ENCODE data around the gene SLC44A5.

The SLC44A5 gene

DNA sequence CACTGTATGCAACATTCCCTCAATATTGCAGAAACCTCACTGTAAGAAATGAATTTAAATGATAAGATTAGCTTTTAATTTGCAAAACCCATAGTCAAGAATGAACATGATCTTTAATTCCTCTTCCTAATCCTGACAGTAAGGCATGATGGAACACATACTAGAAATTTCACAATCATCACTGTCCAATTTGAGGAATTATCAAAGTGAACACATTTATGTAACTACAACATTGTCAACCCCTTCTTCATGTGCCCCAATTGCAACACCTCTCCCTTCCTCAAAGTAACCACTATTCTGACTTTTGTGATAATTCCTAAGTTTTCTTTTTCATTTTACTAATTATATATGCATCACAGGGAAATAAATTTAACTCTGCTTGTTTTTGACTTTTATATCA, 373.6 kb downstream of the SLC44A5 start:
- in situ Hi-C loops (cut with HindIII; ENCODE audit: low sequenced_read_pairs) = no loop called here
- H3K4me3 ChIP-seq (ENCODE audit: low read depth, low read length) = no peak overlapping the region
- TF ChIP-seq, protein P1, sequence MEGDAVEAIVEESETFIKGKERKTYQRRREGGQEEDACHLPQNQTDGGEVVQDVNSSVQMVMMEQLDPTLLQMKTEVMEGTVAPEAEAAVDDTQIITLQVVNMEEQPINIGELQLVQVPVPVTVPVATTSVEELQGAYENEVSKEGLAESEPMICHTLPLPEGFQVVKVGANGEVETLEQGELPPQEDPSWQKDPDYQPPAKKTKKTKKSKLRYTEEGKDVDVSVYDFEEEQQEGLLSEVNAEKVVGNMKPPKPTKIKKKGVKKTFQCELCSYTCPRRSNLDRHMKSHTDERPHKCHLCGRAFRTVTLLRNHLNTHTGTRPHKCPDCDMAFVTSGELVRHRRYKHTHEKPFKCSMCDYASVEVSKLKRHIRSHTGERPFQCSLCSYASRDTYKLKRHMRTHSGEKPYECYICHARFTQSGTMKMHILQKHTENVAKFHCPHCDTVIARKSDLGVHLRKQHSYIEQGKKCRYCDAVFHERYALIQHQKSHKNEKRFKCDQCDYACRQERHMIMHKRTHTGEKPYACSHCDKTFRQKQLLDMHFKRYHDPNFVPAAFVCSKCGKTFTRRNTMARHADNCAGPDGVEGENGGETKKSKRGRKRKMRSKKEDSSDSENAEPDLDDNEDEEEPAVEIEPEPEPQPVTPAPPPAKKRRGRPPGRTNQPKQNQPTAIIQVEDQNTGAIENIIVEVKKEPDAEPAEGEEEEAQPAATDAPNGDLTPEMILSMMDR (IDR thresholded peaks at IDR 0.05; ENCODE audit: low read depth, low read length, missing control alignments) = no peak
- DNase-seq (ENCODE audit: low read depth) = no peak

DNA sequence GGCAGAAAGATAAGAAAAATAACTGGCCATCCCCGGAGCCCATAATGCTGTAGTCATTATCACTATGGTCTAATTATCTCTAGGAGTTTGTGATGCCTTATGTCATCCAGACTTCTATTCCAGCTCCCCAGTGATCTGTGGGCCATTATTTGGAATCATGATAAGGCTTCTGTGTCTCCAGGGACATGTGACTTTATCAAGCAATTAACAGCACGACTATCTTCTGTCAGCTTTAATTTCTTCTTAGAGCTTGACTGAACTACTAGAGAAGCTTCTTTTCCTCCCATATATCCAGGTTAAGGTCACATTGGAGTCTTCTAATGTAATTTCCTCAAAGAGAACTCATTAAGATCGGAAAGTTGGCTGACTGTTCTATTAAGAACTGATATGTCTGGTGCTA, 376.4 kb downstream of the SLC44A5 start:
- TF ChIP-seq, protein P1 (IDR thresholded peaks at IDR 0.05; ENCODE audit: low read depth, low read length, missing control alignments) = no peak
- in situ Hi-C loops (cut with HindIII; ENCODE audit: low sequenced_read_pairs) = no loop called here

DNA sequence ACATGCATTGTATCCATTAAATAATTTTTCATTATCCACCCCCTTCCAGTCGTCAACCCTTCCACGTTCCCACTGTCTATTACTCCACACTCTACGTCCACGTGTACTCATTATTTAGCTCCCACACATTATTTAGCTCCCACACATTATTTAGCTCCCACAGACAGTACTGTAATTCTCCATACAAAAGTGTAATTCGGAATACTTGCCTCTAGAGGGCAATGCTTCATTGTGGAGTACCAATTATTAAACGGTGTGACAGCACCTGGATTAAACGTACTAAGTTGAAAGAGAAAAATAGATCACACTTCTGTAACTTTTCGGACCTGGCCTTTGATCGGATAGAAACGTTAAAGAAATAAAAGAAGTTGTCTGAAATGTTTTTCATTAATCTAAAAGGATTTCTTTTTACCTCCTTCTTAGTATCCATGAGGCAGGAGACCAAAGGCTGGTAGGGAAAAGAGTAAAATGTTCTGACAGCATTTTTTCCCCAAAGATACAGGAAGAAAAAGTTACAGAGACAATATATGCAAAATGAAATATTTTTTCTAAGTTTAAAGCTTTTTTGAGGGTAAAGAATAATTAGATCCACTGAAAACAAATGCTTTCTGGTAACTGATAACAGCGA, 377.5 kb downstream of the SLC44A5 start:
- DNase-seq (ENCODE audit: low read depth) = peak; percentile 20
- H3K4me3 ChIP-seq (ENCODE audit: low read depth, low read length) = no peak overlapping the region
- in situ Hi-C loops (cut with HindIII; ENCODE audit: low sequenced_read_pairs) = no loop called here
- TF ChIP-seq, protein P1 (IDR thresholded peaks at IDR 0.05; ENCODE audit: low read depth, low read length, missing control alignments) = peak; percentile 68

More for the DNA sequence above, 376.4 kb downstream of the SLC44A5 start:
- H3K4me3 ChIP-seq (ENCODE audit: low read depth, low read length) = no peak overlapping the region
- DNase-seq (ENCODE audit: low read depth) = no peak

DNA sequence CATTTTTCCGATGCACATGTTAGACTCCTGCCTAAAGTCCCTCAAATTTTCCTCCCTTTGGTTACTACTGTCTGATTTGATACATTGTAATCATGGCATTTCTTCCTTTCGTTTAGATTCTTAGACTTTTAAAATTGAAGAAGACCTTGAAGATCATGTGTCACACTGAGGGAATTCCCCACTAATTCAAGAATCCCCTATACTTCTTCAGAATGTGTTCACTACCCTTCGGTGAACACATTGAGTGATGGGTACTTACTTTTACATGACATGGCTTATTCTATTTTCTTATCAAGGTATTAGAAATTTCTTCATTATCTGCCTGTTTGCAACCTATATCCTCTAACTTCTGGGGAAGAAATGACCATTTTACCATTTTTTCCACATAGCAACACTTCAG, 390.8 kb downstream of the SLC44A5 start:
- in situ Hi-C loops (cut with HindIII; ENCODE audit: low sequenced_read_pairs) = no loop called here
- no peak overlapping the region for H3K4me3 ChIP-seq (ENCODE audit: low read depth, low read length)
- TF ChIP-seq, protein P1 (IDR thresholded peaks at IDR 0.05; ENCODE audit: low read depth, low read length, missing control alignments) = no peak
- no peak for DNase-seq (ENCODE audit: low read depth)

DNA sequence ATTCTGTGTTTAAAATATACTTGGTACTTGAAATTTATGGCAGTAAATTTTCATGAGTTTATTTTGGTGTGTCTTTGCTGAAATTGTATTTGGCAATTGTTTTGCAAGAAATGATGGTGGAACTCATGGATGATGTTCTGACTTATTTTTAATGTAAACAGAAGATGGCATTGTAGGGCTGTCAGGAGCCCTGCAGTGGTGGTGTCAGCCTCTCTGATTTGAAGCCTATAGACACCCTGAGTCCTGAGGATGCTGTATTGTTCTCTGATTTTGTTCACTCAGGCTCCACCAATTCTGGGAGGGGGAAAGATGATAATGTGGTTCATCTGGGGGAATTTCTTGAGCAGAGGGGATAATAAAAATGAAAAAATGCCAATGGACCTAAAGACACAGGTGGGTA, 396.9 kb downstream of the SLC44A5 start:
- DNase-seq (ENCODE audit: low read depth) = no peak
- TF ChIP-seq, protein P1 (IDR thresholded peaks at IDR 0.05; ENCODE audit: low read depth, low read length, missing control alignments) = no peak
- H3K4me3 ChIP-seq (ENCODE audit: low read depth, low read length) = no peak overlapping the region
- in situ Hi-C loops (cut with HindIII; ENCODE audit: low sequenced_read_pairs) = no loop called here

DNA sequence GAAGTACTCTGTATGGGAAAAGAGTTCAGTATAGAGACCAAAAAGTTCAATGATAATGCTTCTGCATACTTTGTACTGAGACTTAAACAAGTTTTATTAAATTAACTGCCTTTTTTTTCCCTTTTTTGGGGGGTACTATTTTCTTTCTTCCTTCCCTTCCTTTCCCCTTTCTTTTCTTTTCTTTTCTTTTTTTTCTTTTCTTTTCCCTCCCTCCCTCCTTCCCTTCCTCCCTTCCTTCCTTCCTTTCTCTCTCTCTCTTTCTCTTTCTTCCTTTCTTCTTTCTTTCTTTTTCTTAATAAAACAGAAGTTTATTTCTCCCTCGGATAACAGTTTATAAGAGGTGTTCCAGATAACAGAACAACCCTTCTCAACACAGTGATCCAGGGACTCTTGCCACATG, 399.3 kb downstream of the SLC44A5 start:
- no peak overlapping the region for H3K4me3 ChIP-seq (ENCODE audit: low read depth, low read length)
- TF ChIP-seq, protein P1 (IDR thresholded peaks at IDR 0.05; ENCODE audit: low read depth, low read length, missing control alignments) = no peak
- in situ Hi-C loops (cut with HindIII; ENCODE audit: low sequenced_read_pairs) = no loop called here
- no peak for DNase-seq (ENCODE audit: low read depth)
